HuH-7.5 (cell line): ENCODE measurements around the gene PPM1N.
A peak's percentile ranks its signal among the peaks of the same experiment; 100 is the strongest.
"Not testable (repeated sequence)": the region's sequence is repeated elsewhere in the genome, so short reads cannot be mapped to it uniquely, and the experiment has no call there.

Source experiments
- DNase-seq: peaks from one replicate; pipeline ENCODE4 v3.0.0; 2011; ENCODE audit warnings: low spot score

The PPM1N gene

DNA sequence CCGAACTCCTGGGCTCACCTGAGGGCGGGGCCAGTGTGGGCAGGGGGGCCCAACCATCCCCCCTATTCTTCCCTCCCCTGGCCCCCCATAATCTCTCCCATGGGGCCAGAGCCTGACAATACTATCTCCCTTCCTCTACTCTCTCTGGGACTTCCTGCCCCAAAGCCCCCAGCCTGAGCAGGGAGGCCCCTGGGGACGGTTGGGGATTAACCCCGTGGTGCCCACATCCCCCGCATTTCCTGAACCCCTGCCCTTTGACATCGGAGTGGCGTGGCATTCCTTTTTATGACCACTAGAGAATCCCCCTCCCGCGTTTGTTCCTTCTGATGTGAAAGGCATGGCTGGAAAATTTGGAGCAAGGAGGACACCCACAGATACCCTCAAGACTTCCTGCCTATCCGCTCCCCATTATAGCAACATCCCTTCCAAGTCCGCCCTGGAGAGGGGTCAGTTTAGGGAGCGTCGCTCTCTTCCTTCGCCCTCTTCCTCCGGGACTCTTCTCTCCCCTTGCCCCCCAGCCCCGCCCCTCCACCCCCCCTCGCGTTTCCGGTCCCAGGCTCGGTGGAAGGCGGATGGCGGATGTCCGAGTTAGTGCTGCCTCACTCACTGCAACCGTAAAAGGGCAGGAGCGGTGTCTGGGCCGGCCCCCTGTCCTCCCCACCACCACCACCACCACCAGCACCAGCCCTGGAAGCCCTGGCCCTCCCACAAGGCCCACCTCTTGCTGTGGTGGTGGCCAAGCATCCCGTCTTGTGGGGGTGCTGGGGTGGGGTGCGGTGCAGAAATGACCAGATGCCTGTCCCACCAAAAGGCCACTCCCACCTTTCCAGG is 10.8 kb downstream of the PPM1N start:
- peak; percentile 86 for DNase-seq

DNA sequence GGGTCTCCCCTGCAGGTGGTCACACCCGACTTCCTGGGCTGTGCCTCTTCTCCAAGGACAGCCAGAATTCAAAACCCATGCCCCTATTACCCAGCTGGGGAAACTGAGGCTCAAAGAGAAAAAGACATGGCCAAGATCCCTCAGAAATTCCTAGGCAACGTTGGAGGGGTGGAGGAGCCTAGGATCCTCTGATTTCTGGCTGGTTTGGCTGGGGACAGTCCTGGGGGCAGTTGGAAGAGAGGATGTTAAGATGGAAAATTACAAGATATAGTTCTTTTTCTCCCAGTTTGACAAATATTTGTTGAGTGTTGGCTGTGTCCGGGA is 11.4 kb downstream of the PPM1N start:
- DNase-seq, result no peak

DNA sequence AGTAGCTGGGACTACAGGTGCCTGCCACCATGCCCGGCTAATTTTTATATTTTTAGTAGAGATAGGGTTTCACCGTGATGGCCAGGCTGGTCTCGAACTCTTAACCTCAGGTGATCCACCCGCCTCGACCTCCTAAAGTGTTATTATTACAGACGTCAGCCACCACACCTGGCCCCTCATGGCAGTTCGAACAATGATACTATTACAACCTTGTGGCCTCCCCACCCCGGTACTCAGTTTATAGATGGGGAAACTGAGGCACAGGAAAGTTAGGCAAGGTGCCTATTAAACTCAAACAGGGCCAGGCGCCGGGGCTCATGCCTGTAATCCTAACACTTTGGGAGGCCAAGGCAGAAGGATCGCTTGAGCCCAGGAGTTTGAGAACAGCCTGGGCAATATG is 12.1 kb downstream of the PPM1N start:
- DNase-seq, result not testable (repeated sequence)

DNA sequence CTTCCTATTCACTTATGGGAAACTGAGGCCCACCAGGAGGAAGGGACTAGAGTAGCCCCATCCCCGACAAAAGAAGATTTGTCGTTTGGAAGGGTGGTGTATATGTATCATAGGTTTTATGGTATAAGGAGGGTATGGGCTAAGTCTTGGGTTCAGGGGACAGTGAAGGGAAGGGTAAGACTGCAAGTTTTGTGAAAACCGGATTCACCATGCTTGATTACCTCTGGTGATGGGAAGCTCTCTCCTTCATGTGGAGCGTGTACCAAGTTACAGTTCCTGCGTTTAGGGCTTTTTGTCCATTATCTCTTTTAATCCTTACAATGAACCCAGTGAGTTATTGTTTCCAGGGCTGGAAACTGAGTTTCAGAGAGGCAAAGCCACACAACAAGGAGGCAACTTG is 12.8 kb downstream of the PPM1N start:
- no peak for DNase-seq

DNA sequence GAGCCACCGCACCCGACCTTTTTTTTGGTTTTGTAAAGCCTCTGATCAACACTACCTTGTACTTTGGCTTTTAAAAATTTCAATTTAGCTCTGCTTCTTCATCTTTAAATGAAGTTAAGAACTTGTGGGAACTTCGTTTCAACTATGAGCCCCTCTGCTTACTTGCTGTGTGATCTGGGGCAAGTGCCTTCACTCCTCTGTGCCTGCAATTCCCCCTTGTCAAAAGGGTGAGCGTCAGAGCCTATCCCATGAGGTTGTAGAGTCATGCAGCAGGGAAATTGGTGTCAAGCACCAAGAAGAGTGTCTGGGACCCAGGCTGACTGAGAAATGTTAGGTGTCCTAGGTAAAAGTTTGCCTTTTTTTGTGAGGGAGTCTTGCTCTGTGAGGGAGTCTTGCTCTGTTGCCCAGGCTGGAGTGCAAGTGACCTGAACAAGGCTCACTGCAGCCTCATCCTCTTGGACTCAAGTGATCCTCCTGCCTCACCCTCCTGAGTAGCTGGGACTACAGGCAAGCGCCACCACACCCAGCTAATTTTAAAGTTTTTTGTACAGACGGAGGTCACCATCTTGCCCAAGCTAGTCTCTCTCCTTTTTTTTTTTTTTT is 14.7 kb downstream of the PPM1N start:
- no peak for DNase-seq

DNA sequence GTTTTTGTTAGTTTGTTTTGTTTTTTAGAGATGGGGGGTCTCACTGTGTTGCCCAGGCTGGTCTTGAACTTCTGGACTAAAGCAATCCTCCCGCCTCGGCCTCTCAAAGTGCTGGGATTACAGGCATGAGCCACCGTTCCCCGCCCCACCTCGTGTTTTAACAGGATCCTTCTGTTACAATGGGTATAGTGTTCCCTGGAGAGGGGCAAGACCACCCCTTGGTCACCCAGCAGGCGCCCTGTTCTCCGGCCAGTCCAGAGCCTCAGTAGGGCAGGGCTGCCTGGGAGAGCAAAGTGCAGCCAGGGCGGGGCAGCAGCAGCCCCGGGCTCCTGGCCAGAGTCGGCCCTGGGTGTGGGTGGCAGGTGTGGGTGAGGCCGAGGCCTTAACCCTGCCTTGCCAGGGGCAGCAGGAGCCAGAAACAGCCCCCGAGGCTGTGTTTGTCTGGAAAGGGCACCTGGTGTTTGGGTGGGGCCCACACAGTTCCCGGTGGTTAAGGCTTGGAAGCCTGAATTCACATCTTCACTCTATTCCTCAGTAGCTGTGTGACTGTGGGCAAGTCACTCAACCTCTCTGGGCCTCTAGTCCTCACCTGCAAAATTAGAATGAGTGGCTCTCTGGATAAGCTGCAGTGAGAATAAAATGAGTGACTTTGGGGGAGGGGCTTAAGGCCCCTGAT is 16.3 kb downstream of the PPM1N start:
- DNase-seq, result peak; percentile 79

DNA sequence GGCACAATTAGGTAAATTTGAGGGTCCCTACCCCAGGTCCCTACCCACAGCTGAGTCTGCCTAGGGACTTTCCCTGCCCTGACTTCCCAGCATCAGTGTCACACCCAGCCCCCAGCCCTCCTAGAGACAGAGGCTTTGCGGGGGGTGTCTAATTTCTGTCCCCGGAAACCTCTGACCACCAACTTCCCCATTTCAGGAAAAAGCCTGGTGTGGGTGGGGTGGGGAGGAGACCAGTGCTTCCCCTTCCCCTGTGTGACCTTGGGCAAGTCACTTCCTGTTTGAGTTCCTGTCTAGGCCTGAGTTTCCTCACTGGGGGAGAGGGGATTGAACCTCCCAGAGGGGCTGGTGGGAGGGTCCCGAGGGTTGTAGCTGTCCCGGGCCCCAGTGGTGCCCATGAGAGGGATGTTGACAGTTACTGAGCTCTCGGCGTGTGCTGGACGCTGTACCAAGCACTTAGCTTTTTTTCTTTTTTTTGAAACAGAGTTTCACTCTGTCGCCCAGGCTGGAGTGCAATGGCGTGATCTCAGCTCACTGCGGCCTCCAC is 16.9 kb downstream of the PPM1N start:
- DNase-seq, result no peak

DNA sequence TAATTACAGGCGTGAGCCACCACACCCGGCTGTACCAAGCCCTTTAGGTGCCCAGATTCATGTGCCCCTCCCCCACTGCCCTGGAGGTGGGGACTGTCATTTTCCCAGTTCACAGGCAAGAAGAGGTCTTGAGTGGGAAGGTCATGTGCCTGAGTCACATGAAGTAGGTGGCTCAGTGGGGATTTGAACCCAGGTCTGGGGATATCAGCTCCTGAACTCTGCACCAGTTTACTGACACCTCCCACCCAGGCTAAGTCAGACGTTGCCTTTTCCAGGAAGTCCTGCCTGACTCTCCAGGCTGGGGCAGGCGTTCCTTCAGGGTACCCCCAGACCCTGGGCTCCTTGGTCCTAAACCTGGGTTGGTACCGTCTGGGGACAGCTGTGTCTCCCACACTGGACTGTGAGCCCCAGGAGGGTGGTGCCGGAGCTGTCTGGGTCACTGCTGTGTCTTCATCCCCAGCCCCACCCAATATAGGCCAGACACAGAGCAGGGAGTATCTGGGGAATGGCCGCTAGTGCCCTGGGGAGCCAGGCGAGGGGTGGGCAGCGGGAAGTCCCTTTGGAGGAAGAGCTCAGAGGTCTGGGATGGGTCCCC is 17.7 kb downstream of the PPM1N start:
- no peak for DNase-seq

DNA sequence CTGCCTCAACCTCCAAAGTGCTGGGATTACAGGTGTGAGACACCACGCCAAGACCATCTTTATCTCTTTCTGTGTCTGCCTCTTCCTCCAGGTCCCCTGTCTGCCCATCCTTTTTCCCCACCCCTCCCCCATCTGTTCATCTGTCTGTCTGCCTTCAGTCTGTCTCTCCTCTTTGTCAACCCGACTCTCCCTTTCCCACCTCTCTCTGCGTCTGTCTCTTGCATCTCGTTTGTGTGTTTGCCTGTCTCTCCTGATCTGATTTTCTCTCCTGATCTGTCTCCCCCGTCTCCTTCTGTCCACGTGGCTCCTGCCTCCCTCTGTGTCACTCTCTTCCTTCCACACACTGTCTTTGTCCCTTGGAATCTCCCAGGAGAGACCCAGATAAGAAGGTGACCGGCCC is 19.0 kb downstream of the PPM1N start:
- no peak for DNase-seq

DNA sequence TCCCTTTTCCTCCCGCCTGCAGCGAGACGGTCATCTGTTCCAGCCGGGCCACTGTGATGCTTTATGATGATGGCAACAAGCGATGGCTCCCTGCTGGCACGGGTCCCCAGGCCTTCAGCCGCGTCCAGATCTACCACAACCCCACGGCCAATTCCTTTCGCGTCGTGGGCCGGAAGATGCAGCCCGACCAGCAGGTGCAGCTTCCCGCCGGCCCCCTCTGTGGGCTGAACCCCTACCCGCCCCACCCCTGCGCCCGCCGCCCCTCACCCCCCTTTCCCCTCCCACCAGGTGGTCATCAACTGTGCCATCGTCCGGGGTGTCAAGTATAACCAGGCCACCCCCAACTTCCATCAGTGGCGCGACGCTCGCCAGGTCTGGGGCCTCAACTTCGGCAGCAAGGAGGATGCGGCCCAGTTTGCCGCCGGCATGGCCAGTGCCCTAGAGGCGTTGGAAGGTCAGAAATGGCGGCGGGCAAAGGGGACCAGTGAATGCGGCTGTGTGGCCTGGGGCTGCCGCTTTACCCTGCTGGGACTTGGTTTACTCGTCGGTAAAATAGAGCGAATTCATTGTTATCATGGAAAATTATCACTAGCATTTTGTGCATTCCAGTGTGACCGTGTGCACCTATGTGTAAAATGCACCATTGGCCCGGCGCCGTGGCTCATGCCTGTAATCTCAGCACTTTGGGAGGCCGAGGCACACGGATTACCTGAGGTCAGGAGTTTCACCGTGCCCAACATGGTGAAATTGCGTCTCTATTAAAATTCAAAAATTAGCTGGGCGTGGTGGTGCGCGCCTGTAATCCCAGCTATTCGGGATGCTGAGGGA is 19.6 kb downstream of the PPM1N start:
- no peak for DNase-seq

DNA sequence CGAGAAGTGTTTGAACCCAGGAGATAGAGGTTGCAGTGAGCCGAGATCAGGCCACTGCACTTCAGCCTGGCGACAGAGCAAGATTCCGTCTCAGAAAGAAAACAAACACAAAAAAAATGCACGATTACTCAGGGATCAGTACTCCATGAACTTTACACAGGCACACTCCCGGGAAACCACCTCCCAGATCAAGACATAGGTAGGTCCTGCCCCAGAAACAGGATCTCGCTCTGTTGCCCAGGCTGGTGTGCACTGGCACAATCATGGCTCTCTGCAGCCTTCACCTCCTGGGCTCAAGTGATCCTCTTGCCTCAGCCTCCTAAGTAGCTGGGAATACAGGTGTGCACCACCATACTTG is 20.2 kb downstream of the PPM1N start:
- no peak for DNase-seq

DNA sequence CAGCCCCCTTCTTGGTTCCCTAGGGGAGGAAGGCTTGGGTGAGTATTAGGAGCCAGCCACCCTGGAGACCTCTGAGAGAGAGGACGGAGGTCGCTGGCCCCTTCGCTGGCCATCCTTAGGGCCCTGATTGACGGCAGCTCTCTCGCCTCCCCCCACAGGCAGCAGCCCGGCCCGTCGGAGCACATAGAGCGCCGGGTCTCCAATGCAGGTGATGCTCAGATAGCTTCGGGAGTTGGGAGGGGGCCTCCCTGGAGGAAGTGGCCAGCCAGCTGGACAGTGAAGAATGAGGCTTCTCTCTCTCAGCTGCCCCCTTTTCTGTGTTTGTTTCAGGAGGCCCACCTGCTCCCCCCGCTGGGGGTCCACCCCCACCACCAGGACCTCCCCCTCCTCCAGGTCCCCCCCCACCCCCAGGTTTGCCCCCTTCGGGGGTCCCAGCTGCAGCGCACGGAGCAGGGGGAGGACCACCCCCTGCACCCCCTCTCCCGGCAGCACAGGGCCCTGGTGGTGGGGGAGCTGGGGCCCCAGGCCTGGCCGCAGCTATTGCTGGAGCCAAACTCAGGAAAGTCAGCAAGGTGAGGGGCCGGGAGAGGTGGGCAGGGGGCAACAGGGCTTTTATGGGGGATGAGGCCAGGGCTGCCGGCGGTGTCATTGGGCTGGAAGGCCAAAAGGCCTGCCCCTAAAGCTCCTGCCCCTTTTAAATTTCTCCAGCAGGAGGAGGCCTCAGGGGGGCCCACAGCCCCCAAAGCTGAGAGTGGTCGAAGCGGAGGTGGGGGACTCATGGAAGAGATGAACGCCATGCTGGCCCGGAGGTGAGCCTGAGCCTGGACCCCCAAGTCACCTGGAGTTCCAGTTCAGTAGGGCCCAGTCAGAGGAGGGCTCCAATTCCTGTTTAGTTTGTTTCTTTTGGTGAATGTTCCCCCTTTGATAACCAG is 24.0 kb downstream of the PPM1N start:
- DNase-seq, result no peak

DNA sequence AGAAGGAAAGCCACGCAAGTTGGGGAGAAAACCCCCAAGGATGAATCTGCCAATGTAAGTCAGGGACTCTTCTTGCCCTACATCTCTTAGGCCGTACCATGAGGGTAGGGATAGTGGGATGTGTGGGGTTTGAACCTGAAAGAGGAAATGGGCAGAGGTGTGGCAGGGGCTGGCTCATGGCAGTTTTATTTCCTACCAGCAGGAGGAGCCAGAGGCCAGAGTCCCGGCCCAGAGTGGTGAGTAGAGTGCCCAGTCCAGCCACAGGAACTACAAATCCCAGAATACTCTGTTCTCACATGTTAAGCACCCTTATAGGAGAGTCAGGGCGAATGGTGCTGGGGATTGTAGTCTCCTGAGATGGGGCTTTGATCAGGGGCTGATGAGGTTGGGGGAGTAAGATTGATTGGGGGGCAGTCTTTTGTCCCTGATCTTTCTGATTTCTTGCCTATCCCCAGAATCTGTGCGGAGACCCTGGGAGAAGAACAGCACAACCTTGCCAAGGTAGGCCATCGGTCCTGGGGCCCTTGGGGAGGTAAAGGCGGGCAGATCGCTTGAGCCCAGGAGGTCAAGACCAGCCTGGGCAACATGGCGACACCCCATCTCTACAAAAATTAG is 25.5 kb downstream of the PPM1N start:
- peak; percentile 91 for DNase-seq

DNA sequence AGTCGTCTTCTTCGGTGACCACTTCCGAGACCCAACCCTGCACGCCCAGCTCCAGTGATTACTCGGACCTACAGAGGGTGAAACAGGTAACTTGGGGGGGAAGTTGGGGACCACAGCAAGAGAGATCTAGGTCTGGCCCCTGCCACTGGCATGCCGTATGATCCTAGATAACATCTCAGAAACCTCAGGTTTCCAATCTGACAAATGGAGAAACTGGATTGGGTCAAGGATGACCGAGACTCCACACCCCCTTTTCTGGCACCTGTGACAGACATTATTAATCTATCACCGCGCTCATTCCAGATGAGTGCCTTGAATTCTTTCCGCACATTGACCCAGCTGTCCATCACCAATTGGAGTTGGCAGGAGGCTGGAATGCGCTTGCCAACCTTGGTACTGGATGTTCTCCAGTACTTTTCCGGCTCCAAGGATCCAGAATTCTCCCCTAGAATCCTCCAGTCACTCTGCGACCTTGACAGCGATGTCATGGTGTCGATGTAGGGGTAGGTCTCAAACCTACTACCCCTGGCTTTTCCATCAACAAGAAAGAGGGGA is 26.4 kb downstream of the PPM1N start:
- DNase-seq, result no peak

DNA sequence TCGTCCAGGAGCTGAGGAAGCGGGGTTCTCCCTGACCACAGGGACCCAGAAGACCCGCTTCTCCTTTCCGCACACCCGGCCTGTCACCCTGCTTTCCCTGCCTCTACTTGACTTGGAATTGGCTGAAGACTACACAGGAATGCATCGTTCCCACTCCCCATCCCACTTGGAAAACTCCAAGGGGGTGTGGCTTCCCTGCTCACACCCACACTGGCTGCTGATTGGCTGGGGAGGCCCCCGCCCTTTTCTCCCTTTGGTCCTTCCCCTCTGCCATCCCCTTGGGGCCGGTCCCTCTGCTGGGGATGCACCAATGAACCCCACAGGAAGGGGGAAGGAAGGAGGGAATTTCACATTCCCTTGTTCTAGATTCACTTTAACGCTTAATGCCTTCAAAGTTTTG is 27.9 kb downstream of the PPM1N start:
- peak; percentile 75 for DNase-seq

DNA sequence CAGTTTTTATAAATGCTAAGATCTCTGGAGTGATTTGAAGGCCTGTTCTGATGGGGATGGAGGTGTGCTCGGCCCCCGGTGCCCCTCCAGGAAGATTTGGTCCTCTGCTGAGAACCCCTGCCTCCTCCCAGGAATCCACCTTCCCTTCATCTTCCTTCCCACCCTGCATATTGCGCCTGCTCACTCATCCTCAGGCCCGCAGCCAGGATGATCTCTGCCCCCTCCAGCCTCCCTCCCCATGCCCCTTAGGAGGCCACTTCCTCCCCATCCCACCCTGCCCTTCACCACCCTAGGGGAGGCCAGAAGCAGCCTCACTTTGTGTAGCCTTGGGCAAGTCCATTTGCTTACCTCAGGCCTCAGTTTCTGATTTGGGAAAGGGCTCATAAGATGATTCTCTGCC is 28.7 kb downstream of the PPM1N start:
- no peak for DNase-seq

DNA sequence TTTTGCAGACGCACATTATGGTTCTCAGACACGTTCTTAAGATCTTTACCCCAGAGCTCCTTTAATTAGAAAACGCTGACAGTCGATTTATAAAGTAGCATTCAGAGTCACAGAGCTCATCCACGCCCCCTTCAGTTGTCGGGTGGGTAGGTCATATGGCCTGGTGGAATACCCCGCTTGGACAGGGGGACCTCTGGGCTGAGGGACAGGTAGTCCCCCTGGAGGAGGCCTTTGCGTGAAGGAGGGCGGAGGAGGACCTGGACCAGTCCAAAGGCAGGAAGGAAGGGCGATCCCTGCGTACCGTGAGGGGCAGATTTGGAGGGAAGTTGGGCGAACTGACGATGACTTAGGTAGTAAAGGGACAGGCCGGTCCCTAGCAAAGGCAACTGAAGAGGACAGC is 29.5 kb downstream of the PPM1N start:
- no peak for DNase-seq

DNA sequence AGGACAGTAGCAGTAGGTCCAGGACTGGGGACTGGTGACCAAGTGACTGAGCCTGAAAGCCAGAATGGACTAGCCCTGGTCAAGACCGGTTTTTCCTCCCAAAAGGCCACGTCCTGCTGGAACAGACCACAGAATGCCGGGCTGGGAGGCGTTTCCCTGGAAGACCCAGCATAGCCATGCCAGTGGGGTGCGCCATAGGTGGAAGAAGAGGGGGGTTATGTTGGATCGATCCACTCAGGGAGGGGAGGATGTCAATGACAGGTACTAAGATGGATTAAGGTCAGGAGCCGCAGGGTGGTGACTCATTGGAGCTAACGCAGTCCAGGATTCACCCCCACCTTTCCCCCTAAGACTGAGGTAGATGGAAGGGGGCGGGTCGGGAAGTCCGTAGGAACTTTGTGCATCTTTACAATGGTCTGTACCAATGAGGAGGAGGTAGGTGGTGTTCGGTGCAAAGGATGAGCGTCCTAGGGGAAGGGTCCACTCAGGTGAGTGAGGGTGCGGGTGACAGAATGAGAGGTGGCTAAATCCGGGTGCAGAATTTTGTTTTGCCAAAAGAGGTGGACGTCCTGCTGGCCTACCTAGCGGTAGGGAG is 30.0 kb downstream of the PPM1N start:
- DNase-seq, result no peak

DNA sequence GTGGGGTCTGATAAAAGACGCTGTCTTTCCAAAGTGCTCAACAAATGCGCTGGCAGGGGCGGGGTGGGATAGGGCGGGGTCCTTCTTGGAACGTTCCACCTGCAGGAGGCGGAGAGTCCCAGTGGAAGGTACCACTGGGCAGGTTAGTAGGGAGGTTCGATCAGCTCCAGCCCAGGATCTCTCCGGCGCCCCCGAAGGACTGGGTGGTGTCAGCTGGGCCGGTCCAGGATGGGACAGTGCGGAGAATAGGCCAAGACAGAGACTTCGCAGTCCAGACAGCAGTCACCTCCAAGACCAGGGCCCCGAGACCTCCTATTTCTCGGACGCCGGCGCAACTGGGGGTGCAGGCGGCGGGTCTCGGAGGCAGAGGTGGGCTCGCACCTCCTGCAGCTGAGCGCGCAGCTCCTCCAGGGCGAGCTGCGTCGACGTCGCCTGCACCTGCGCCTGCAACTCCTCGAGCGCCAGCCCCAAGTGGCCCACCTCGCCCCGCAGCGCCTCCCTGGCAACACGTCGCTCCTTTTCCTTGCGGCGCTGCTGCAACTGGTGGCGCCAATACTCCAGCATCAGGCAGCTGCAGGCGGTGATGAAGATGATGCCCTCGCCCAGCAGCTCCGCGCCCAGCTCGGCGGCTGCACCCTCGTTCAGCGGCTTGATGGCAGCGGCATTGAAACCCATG is 30.6 kb downstream of the PPM1N start:
- no peak for DNase-seq
